Left cardiac atrium (tissue), 4 donors: ENCODE results near the gene SCARB1. TPM values are rescaled to one million over a fixed set of nuclear protein-coding genes. Genes with fewer than 3 reads are reported as not detected.
A peak's percentile ranks its signal among the peaks of the same experiment; 100 is the strongest.

Source experiments
- ATAC-seq, 2 donors: fragments of 200-7000 bp; cut with Tn5 transposase; one replicate each; pipeline ENCODE4 v1.9.1; 2020; ENCODE audit warnings: mild to moderate bottlenecking in 2 of 2, moderate library complexity in 2 of 2
- DNase-seq: peaks from one replicate; pipeline ENCODE4 v3.0.0-alpha.2; 2020
- intact Hi-C, 2 donors: fragments of 100-400 bp; cut with DNase I; formaldehyde crosslinking; loops; one replicate each; pipeline versions ENCODE4 v1.14.1 to v1.15.1; 2022 to 2023
- total RNA-seq, 2 donors: library from RNA; stranded (reverse); fragmentation: NEBNext Ultra II Directional; extraction: Animal tissue kit (Norgen Biotek cat#: 25700); gene quantifications; one replicate each; pipeline ENCODE4 v1.2.1, GENCODE V29; 2021
- donor health status: DM: no; HTN: yes; CAD: no.
- donor health status: DM: no; HTN: yes; CAD: no; lungs with severe emphysema.
- donor health status: DM: yes; HTN: yes; CAD: no.
- donor health status: Dilated cardiomyopathy.

Gene SCARB1
- total RNA-seq, 2 donors from 2014 or later, result 26.2 to 31.3 TPM

DNA sequence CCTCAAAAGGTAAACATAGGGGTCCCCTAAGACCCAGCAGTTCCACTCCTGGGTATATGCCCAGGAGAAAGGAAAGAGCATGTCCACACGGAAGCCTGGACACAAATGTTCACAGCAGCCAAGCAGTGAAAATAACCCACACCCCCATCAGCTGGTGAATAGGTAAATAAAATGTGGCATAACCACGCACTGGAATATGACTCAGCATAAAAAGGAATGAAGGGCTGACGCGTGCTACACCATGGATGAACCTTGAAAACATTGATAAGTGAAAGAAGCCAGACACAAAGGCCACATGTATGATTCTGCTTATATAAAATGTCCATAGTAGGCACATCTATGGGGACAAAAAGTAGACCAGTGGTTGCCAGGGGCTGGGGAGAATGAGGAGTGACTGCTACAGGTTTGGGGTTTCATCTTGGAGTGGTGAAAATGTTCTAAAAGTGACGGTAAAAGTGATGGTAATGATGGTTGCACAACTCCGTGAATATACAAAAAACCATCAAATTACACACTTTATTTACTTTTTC is 3.8 kb upstream of the SCARB1 start:
- ATAC-seq (no peak), DNase-seq (no peak)
- intact Hi-C loops, result no loop called here

DNA sequence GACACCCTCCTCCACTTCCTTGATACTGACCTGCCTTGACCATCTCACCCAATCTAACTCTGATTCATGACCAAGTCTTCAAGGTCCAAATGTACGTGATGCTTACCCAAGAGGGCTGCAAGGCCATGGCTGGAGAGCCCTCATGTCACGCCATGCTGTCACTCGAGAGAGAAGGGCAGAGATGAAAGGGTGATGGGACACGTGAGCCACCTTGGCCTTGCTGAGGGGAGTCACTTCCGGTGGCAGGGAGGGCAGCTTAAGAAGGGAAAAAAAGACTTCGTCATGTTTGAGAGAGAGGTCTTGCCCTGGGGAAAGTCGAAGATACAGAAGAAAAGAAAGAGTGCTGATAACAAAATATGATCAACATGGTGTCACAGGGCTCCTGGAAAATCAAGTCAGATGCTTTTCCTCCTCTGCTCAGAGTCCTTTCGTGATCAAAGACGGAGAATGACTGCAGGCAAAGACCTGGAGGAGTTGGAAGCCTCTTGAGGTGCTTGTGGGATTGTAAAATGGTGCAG is 3.3 kb upstream of the SCARB1 start:
- ATAC-seq, result no peak
- intact Hi-C loops, result no loop called here

DNA sequence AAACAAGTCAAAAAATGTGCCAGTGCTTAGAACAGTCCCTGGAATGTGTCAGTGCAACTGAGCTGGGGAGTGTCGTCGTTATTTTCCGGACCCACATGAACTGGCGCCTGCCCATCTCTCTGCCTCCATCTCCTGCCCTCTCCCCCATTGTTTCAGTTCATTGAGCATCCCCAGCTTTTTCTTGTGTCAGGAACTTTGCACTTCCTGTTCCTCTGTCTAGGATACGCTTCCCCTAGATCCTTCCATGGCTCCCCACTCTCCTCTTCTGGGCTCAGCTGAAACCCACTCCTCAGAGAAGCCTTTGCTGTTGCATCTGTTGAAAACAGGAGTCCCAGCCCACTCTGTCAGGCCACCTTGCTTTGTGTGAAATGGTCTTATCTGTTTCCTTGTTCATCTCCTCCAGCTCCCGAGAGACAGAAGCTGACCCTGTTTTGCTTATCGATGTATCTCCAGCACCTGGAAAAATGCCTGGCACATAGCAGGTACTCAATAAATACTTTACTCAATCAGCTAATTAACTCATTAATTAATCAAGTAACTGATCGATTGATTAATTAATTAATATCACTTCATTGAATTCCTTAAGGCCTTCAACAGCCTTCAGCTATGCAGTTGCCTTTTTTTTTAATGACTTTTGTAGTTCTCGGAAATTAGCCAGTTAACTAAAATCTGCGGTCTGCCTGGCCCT is 2.7 kb upstream of the SCARB1 start:
- intact Hi-C loops, result no loop called here
- DNase-seq (no peak), ATAC-seq (no peak)

More for the DNA sequence above, 3.3 kb upstream of the SCARB1 start:
- no peak for DNase-seq

DNA sequence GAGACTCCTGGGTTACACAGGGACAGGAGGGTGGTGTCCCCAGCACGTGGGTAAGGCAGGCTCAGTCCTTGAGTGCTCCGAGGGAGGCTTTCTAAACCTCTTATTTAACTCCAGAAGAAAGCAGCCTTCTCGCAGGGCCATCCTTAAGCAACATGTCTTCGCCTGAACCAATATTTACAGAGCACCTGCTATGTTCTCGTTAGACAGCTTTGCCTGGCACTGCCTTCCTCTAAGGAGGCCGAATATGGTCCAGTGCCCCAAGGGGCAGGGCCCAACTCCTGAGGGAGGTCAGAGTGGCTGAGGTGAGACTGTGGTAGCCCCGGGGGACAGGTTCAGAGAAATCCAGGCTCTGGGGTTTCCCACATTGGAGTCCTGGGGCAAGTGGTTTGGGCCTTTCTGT is 2.1 kb upstream of the SCARB1 start:
- no peak for DNase-seq
- ATAC-seq, result no peak
- intact Hi-C loops, result no loop called here

DNA sequence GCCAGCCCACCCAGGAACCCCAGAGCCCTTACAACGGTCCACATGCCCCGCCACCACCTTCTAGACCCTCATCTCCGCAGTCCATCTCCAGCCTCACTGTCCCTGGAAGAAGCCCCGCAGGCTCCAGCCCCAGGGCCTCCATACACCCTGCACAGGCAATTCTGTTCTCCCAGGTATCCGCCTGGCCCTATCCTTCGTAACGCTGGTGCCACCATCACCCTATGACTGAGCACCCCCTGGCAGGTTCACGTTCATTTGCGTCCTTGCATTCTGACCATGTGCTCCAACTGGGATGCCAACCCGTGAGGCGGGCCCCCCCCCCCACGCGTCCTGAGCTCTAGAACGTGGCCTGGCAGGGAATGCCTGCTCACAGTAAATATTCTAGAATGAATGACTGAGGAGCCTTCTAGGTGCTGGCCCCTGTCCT is 675 bp upstream of the SCARB1 start:
- ATAC-seq, result peak in 1 of 2 donors; percentile 0
- no peak for DNase-seq
- intact Hi-C loops, result no loop called here

DNA sequence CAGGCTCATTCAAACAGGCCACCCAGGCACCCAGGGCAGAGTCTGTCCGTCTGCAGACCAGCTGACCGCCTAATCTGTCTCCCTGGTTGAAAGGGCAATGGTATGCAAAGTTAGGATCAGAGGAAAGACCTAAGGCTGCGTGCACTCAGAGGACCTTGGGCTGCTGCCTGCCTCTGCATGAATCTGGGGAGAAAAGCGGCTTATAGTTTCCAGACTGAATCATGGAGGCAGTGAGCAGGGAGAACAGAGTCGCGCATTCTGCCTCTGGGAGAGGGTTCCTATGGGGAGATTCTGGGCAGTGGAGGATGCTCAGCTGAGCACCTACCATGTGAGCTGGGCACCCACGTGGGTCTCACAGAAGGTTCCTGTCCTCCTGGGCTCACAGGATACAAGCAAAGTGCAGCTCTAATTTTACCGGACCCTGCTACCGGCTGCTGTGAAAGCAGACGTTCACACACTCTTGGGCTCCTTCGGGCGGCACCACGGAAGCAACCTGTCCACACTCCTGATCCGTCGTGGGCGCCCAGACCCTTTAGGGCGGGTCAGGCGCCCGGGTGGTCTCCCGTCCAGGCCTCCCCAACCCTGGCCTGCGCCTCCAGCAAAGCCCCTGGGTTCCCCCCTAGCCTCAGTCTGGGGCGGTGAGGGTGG is 772 bp downstream of the SCARB1 start:
- intact Hi-C loops, result no loop called here
- DNase-seq (no peak), ATAC-seq (peak; percentile 8 to 24)

DNA sequence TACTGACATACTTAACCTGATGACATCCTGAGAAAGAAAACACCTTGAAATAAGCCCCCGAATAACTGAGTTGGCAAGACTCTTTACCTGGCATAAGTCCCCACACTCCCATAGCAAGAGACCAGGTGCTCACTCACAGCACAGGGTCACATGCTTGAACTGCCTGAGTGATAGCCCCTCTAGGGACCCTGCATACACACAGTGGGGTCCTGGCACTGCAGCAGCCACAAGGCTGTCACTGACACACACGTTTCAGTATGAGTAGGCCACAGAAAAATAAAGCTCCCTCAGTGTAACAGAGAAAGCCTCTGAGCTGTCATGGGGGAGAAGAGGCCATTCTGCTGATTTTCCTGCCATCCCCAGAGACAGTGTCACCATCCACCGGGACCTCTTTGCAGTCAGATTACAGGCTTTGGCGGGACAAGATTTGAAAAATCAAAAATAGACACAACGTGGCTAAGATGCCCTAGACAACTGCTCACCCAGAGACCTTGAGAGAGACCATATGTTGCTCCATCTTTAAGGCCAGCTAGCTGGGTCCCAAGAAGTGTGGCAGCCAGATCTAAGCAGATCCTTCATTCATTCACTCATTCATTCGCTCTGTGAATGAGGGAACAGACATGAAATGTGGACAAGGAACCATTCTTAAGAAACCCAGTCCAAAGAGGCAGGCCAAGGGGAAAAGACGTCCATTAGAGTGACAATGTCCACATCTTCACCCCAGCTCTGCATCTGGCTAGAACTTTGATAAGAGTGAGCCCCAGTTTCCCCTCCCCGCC is 1.6 kb downstream of the SCARB1 start:
- ATAC-seq, result no peak
- no peak for DNase-seq
- intact Hi-C loops, result no loop called here

DNA sequence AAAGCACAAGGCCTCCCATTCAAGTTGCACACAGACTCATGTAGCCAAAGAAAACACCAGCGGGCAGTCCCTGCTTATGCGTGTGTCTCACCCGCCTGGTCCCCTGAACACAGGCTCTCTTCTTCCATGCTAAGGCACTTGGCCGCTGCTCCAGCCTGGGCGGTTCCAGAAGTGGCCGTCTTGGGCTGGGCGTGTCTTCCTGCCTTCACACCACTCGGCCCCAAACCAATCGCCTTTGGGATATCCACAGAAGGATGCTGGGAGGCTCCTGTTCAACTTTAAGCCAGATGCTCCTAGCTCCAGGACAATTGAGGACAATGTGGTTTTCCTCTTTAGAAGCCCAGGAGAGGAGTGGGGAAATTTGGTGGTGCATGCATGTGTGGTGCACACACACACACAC is 2.2 kb downstream of the SCARB1 start:
- ATAC-seq, result peak; percentile 53
- intact Hi-C loops, result no loop called here

DNA sequence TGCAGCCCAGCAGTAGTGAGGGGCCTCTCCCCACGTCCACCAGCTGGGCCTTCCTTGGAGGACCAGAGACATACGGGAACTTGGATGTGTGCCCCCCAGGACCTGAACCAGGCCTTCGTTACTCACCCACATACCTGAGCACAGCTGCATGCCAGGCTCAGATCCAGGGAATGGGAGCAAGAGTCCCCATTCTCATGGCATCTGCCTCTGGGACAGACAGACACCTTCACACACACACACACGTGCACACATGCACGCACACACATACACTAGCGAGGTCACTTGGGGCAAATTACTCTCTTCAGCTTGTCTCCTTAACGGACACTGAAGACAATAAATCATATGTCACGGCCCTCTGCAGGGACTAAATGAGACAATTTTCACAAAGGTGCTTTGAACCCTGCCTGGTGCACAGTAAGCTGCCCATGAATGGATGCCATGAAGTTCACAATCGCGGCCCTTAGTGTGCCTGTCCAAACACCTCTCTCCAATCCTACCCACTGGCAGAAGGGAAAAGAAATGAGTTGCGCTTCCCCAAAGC is 5.7 kb downstream of the SCARB1 start:
- DNase-seq, result no peak
- intact Hi-C loops, result no loop called here
- no peak for ATAC-seq

More for the DNA sequence above, 2.2 kb downstream of the SCARB1 start:
- DNase-seq, result peak; percentile 85

DNA sequence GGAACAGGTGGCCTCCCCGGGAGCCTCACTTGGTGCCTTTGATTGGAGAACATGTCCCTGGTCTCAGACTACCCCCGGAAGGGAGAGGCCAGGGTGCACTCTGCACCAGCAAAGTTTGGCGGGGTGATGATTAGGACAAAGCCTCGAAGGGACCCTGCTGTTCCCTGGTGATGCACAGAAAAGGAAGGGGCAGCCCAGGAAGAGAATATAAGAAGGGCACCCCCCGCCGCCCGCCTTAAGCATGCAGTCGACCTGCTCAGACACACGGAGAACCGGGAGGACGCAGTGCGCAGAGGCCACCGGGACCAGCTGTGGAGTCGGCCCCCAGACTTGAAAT is 6.9 kb downstream of the SCARB1 start:
- DNase-seq, result no peak
- no peak for ATAC-seq
- intact Hi-C loops, result no loop called here

DNA sequence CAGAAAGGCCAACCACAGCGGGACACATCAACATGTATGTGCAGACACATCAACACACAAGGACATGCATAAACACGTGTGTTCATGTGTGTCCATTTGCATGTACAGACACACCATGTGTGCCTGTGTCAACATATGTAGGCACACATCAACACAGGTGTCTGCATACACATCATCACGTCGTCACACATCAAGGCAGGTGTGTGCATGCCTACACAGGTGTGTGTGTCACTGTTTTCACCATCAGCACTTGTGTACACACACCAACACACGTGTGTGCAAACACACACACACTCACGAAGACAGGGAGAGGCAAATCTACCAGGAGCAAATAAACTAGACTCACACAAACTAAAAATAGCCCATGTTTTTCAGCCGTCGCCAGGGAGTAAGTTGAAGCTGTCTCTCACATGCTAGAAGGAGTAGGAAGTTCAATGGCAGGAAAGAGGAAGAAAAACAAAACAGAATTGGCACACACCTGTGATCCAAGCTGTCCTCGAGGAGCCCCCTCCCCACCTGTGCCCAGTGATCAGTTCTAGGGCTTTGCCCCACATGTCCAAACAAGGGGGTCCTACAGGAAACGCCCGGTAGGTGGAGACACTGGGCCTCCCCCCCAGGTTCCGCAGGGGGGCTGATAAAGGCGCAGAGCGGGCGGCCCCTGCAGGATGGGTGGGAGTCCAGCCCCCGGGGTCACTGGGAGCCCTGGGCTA is 7.4 kb downstream of the SCARB1 start:
- ATAC-seq (no peak), DNase-seq (no peak)
- intact Hi-C loops, result no loop called here

DNA sequence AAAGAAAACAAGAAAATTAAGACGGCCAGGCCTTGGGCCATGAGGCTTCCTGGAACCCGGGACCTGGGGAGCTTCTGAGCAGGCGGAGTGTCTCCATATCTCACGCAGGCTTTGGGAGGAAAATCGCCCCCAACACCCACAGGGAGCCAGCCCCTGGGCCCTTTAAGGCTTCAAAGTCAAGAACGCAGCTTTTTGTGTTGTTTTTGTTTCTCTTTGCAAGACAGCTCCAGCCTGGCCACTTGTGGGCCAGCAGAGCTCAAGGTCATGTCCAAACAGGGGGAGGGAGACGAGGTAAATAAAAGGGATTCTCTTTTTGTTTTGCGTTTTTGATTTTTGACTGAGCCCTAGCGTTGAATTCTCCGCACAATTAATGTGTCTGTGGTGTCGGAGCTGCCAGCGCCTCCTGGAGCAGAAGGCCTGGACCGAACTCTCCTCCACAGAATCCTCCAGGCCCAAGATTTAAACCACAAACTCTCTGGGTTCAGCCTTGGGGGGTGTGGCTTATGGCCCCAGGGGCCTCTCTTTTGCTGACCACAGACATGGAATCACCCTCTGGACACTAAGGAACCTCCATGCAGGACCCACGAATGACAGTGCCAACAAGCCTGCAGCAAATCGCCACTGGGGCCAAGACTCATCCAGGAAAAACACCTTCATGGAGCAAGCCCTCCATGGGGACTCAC is 8.2 kb downstream of the SCARB1 start:
- ATAC-seq, result no peak
- intact Hi-C loops, result no loop called here
- no peak for DNase-seq

DNA sequence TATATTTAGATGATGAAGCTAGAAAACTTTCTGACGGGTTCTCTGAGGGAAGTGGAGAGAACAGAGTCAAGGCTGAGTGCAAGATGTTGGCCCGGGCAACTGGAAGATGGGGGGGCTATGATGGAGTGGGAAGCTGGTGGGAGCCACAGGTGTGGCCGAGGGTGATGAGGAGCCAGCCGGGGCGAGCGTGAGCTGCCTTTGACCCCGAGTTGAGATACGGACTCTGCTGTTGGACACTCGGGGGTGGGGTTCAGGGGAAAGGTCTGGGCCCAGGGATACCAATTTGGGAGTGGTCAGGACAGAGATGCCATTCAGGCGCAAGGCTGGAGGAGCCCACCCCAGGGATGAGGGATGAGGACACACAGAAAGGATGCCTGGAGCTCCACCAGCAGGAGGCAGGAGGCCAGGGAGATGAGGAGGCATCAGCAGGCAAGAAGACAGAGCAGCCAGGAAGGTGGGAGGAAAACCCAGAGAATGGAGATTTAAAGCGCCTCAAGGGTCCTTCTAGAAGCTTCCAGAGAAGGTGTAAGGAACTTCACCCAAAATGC is 9.0 kb downstream of the SCARB1 start:
- ATAC-seq, result no peak
- no peak for DNase-seq
- intact Hi-C loops, result no loop called here

DNA sequence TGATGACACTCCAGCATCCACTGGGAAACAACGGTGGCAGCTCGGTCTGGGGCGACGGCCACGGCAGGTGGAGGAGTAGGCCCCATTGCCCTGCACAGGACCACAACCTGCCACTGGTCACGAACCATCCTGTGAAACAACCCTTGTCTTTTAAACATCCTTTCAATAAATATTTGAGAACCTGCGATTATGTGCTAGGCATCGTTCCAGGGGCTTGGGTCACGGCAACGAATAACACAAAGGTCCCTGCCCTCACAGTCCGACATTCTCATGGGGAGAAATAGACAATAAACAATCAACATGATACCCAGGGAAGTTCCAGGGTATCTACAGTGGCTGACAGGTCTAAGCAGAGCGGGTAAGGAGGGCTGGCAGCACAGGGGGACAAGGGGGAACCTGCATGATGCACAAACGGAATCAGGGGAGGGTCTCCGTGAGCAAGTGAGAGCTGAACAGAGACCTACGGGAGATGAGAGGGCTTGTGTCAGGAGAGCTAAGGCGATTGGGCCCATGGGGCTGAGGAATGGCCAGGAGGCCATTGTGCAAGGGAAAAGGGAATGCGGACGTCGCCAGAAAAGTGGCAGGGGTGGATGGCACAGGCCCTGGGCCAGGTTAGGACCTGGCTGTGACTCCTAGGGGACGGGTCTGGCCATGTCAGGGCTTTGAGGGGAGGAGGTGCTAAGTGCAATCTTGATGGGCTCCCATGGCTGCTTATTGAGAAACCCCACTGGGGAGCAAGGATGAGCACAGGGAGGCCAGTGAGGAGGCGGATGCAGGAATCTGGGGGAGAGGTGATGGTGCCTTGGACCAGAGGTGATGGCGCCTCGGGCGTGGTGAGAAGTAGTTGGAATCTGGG is 9.7 kb downstream of the SCARB1 start:
- ATAC-seq (peak in 1 of 2 donors; percentile 14), DNase-seq (no peak)
- intact Hi-C loops, result no loop called here

DNA sequence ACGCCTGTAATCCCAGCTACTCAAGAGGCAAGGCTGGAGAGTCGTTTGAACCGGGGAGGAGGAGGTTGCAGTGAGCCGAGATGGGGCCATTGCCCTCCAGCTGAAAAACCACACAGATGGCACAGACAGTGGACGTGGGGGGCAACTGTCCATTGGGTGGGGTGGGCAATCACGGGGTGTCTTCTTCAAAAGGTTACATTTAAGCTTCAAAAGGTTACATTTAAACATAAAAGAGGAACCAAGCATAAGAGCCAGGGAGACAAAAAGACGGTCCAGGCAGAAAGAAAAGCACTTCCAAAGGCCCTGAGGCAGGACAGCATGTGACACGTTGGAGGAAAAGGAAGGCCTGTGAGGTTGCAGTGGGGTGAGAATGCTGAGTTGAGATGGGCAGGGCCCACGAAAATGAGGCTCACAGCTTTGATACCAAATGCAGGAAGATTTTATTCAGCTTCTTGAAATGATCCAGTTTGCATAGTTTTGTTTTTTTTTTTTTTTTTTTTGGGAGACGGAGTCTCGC is 10.7 kb downstream of the SCARB1 start:
- intact Hi-C loops, result no loop called here
- DNase-seq, result no peak
- peak in 1 of 2 donors; percentile 25 for ATAC-seq

DNA sequence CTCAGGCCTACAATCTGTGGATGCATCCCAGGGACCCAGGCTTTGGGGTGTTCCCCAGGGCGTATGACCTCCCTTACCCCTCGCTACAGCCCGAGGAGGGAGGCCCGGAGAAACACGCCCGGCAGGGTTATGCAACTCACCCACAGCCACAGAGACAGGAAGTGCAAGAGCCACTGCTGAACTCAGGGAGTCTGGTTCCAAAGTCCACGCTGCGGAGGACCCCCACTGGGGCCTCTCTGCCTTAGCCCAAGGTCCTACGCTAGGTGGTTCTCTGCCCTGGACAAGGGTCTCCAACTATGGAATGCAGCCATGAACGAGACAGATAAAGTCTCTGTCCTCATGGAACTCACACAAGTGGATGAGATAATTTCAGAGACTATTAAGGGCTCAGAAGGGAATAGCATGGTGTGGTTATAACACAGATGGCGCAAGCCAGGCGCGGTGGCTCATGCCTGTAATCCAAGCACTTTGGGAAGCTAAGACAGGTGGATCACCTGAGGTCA is 11.3 kb downstream of the SCARB1 start:
- peak; percentile 67 for DNase-seq
- ATAC-seq, result peak; percentile 70 to 74

DNA sequence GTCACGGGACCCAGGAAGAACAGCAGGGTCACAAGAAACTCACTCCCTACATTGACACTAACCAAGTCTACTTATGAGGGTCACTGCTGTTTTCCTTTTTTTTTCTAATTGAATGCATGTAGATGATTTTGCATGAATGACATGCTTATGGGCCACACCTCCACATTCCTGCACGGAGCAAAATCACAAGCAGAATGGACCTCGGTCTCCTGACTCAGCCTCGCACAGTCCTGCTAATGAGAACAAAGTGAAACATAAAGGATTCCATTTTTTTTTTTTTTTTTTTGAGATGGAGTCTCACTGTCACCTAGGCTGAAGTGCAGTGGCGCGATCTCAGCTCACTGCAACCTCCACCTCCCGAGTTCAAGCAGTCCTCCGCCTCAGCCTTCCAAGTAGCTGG is 12.3 kb downstream of the SCARB1 start:
- DNase-seq (no peak), ATAC-seq (no peak)
- intact Hi-C loops, result no loop called here

More for the DNA sequence above, 11.3 kb downstream of the SCARB1 start:
- intact Hi-C loops, result no loop called here
